HG03342 (cell line): ENCODE measurements around the gene MAP3K9.
A peak's percentile ranks its signal among the peaks of the same experiment; 100 is the strongest.
"Not testable (repeated sequence)": the region's sequence is repeated elsewhere in the genome, so short reads cannot be mapped to it uniquely, and the experiment has no call there.

Experiments
- ATAC-seq: cut with Tn5 transposase; IDR thresholded peaks from one replicate; pipeline ENCODE4 v1.9.1; 2021; ENCODE audit warnings: mild to moderate bottlenecking, moderate library complexity; ENCODE audit not compliant: unreplicated experiment

Gene MAP3K9

DNA sequence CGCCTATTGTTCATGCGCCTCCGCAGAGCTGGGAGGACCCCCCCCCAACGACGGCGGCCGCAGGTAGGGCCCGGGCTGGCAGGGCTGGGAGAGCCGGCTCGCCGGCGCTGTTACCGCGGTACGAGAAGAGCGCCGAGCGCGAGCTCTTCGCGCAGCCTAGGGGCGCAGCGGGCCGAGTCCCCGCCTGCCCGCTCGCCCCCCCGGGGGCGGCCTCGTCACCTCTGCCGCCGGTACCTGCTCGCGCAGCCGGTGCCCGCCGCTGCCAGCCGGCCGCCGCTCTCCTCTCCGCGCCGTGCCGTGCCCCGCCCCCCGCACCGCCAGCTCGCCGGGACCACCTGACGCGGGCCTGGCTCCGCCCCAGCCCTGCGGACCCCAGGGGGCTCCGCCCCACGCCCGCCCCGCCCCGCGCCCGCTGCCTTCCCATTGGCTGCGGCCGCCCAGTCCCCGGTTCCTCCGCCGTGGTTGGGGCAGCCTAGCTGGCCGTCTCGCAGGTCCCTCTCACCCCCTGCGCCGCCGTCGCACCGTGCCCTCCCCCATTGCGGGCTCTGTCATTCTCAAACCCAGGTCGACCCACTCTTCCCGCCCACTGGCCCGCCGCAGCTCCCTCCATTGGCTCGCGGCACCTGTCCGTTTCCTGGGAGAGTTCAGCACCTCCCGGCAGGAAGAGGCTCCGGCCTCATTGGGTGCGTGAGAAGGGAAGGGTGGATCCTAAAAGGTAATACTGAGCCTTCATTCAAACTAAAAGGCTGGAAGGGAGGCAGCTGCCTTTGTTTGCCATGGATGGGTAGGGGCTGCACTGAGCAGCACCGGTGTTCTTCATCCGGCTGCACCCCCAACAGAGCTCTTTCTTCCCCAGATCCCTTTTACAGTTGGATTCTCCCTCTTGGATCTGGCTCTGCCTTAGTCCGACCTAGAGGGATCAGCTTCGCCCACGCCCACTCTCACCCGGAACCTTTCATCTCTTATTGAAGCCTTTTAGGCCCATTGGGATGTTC lies at the start of gene MAP3K9:
MAP3K9 (minus strand) TSS at position 289 of the 995 bp plus-strand sequence. CDS start 342 bp downstream, outside the sequence.
- peak; percentile 82 for ATAC-seq

DNA sequence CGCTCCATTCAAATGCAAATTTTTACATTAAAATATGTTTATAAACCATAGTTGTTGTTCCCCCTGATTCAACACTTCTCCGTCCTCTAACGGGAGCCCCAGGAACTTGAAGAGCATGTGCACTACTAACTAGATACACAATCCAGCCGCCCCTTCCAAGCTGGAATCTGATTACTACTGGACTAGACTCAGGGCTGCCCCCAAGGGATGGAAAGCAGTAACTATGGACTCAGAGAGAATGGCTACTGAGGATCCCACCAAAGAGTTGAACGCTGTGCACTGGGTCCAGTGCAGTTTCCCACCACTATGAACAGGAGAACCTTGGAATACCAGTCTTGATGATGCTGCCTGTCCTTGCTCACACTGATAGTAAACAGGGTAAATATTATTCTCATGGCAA lies 49.3 kb upstream of the MAP3K9 start:
- ATAC-seq, result no peak

DNA sequence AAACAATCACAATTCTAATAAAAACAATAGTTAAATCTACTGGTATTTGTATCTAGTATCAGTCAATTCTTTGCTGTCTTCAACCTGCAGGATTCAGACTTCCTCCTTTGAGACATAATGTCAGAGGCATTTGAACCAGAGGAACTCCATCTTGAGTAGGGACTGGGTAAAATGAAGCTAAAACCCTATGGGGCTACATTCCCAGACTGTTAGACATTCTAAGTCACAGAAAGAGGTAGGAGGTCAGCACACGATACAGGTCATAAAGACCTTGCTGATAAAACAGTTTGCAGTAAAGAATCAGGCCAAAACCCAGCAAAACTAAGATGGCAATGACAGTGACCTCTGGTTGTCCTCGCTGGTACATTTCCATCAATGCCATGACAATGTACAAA lies 48.2 kb upstream of the MAP3K9 start:
- ATAC-seq, result no peak

DNA sequence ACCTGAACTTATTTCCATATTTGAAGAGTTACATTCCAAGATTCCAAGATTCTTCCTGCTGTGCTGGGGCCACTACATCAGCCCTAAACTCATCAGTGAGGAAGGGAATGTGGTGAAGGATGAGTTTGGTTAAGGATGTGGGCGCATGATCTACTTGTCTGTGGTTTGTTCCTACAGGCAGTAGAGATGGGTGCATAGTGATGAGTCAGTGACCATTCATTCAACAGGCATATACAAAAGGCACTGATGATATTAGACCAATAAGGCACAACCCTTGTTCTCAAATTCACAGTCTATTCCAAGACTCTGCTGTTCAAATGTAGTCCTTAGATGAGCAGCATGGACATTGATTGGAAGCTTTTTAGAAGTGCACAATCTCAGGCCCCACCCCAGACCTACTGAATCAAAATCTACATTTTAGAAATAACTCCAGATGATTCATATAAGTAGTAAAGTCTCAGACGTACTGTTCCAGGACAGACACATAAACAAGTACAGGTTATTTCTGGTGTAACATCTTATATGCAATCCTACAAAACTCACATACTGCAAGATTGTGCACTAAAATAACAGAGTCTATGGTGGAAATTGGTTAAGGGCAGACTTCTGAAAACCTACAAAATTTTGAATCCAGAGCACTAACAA lies 47.7 kb upstream of the MAP3K9 start:
- no peak for ATAC-seq

DNA sequence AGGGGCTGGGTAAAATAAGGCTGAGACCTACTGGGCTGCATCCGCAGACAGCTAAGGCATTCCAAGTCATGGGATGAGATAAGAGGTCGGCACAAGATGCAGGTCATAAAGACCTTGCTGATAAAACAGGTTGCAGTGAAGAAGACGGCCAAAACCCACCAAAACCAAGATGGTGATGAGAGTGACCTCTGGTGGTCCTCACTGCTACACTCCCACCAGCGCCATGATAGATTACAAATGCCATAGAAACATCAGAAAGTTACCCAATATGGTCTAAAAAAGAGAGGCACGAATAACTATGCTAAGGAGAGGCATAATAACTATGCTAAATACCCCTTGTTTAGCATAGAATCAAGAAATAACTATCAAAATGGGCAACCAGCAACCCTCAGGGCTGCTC lies 46.2 kb upstream of the MAP3K9 start:
- ATAC-seq, result no peak

DNA sequence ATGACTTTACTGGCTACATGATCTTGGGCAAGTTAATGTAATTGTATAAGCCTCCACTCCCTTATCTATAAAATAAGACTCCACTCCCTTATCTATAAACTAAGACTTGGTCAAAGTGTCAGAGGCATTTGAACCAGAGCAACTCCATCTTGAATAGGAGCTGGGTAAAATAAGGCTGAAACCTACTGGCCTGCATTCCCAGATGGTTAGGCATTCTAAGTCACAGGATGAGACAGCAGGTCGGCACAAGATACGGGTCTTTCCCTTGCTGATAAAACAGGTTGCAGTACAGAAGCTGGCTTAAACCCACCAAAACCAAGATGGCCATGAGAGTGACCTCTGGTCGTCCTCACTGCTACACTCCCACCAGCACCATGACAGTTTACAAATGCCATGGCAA lies 44.3 kb upstream of the MAP3K9 start:
- not testable (repeated sequence) for ATAC-seq

DNA sequence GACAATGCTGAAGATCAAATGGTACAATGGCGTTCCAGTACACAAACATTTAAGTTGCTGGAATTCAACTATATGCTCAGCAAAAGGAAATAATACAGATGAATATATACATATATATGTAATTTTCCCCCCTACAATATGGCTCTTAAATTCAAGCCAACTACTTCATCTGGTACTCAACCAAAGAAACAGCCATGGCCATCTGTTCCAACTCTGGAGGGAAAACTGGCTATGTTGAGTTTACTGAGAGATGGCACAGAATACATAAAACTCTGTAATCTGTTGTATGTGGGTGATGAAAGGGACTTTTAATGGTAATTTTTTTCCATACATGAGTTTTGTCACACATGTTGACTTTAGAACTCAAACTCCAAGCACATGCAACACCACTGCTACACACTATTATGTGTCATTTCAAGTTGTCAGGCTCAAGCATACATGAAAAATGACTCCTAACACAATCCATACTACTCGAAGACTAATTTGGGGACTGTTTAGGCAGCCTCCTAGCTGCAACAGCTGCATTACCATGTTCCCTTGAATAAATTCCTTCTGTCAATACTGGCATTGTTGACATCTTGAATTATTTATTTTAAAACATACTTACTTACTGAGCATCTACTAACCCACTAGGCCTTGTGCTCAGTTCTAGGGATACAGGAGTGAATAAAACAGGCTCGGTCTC lies 38.2 kb upstream of the MAP3K9 start:
- ATAC-seq, result no peak

DNA sequence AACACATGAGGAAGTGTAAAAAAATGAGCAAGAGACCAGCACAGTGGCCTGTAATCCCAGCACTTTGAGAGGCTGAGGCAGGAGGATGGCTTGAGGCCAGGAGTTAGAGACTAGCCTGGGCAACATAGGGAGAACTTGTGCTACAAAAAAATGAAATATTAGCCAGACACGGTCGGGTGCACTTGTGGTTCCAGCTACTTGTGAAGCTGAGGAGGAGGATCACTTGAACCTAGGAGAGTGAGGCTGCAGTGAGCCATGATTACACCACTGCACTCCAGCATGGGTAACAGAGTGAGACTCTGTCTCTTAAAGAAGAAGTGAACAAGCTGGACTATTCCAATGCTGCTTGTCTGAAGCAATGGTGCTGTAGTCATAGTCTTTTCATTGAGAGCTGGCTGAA lies 36.3 kb upstream of the MAP3K9 start:
- ATAC-seq, result no peak

DNA sequence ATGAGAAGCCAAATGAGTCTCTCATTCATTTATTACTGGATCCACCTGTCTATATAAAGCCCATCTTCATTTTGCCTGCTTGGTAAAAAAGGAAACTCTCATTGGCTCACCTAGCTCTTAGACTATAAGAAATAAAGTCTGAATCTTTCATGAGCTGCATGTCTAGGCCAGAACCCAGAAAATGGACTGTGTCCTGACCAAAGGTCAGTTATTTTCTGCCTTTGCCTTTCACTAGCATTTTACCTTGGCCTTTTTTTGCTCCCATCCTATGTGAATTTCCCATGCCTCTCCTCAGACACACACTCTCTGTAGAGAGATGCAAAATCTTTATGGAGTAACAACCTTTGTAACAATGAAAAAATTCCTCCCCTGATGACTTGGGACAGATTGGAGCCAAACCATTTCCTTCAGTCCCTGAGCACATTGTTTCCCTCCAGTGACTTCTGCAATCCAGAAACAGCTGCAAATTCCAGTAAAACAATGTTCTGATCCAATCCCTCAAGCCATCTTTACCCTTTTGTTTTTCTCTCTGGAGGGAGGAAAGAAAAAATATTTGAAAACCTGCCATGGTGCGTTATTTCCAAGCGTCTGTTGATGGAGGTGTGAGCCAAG lies 33.6 kb upstream of the MAP3K9 start:
- no peak for ATAC-seq

DNA sequence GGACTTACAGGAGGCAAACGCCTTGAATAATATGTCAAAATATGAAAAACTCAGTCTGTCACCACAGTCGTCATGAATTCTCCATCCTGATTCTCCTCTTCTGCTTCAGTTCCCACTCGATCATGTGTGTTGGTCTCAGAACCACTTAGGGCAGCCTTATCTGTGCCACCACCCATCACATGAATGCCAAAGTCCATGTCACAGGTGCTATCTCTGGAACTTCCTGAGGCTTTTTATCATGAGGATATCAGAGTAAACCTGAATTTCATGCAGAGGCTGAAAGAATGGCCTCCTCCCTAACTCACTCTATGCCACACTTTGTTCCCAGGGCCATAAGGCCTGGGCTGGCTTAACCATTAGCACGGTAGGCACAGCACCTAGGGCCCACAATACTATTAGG lies 28.8 kb upstream of the MAP3K9 start:
- ATAC-seq, result no peak

DNA sequence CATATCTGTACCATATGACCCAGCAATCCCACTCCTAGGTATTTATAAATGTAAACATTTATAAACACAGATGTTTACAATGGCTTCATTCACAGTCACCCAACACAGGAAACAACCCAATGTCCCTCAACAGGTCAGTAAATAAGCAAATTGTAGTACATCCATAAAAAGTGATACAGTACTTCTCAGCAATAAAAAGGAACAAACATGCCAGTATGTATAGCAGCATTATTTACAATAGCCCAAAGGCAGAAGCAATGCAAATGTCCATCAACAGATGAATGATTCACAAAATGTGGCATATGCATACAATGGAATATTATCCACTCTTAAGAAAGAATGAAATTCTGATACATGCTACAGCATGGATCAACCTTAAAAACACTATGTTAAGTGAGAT lies 27.6 kb upstream of the MAP3K9 start:
- ATAC-seq, result no peak

DNA sequence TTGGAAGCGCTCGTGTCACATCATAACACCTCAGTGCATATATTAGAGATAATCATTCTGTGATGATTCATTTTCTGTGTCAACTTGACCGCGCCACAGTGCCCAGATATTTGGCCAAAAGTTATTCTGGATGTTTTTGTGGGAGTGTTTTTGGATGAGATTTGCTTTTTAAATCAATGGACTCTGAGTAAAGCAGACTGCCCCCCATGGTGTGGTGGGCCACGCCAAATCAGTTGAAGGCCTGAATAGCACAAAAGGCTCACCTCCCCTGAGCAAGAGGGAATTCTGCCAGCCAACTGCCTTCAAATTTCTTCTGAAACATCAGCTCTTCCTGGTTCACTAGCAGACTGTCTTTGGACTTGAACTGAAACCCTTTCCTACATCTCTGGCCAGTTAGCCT lies 24.6 kb upstream of the MAP3K9 start:
- no peak for ATAC-seq

DNA sequence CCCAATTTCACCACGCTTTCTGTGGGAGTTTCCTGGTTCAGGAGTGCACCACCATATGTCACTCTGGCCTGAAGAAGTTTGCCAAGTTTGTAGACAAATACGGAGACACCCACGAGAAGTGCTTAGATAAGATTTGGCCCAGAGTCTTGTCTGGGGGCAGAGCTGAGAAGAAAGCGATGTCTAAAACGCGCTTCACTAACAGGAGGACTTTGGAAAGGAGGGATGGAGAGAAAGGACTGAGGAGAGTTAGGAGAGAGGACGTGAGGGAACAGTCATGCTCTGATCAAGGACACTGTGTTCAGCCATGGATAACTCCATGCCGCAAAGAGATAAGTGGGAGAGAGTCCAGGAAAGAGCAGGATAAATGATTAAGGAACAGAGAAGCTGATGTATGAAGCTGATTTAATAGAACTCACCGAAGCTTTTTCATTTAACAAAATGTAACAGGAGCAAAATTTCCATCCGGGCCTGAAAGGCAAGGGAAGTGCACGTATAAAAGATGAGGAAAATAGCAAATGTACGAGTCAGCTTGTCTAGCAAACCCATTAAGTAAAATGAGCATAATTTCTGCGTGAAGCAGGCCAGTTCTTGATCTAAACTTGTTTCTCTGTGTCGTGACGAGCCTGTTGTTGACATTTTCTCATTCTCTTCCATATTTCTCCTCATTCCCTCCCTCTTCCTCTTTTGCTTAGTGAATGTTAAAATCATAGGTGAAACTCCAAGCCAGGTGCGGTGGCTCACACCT lies 23.4 kb upstream of the MAP3K9 start:
- no peak for ATAC-seq

DNA sequence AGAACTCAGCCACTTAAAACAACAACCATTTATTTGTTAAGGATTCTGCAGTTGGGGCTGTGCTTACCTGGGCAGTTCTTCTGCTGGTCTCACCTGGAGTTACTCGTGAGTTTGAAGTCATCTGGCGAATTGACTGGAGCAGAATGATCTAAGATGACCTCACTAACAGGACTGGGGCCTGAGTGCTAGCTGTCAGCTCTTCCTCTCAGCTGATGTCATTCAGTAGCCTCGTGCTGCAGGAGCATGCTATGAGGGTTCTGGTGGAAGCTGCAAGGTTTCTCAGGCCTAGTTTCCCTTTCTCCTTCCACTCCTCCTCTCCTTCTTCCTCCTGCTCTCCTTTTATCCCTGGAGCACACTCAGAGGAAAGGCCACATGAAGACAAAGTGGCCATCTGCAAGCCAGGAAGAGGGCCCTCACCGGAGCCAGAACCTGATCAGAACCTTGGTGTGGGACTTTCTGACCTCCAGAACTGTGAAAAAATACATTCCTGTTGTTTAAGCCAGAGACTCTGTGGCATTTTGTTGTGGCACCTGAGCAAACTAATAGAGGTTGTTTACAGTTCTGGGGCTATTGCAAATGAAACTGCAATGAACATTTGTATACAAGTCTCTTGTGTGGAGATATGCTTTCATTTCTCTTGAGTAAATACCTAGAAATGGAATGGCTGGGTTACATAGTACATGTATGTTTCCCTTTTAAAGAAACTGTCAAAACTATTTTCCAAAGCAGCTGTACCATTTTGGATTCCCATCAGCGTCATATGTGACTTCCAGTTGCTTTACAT lies 21.9 kb upstream of the MAP3K9 start:
- no peak for ATAC-seq

DNA sequence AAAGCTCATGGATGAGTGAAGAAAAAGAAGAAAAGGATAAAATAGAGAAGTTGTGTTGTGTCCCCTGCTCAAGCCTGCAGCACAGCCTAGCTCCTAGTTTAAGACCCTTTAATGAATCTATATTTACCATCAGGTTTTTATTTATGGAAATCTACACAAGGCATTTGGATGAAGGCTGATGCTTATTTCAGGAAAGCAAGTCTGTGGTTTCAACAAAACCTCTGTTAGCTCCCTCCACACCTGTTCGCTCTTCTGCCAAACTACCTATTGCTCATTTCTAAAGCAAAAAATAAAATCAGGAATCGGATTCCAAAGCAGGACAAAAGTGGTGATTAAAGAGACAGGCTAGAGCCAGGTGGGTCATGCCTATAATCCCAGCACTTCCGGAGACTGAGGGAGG lies 18.9 kb upstream of the MAP3K9 start:
- ATAC-seq, result no peak

DNA sequence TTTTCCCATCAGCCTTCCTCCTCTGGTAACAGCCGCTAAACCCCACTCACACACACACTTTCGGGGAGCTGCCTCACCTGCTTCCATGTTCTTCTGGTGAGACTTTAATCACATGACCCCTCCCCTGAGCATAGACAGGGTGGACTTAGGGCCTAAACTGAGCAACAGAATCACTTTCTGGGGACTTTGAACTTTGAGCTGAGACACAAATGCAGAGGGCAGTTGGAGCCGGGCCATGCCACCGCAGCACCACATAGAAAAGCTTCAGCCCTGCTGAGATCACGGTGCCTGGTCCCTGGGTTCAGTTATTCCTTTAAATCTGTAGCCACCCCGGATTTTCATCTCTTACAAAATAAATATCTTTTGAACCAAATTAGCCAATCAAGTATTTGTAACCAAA lies 18.4 kb upstream of the MAP3K9 start:
- no peak for ATAC-seq

DNA sequence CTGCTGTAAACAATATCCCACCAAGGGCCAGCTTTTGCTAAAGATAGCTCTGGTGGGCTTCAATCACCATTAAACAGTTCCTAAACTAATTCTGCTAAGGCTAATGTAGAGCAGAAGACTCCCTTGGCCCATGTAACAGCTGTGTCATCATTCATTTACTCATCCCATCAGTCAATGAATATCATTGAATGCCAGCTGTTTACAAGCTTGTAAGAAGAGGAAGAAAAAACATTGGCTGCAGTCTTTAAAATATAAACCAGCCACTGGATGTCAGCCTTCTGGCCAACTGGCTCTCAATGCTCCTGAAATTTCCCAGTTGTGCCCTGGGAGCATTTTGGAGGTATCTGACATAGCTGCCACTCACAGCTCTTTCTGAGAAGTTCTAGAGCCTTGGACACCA lies 18.0 kb upstream of the MAP3K9 start:
- ATAC-seq, result no peak

DNA sequence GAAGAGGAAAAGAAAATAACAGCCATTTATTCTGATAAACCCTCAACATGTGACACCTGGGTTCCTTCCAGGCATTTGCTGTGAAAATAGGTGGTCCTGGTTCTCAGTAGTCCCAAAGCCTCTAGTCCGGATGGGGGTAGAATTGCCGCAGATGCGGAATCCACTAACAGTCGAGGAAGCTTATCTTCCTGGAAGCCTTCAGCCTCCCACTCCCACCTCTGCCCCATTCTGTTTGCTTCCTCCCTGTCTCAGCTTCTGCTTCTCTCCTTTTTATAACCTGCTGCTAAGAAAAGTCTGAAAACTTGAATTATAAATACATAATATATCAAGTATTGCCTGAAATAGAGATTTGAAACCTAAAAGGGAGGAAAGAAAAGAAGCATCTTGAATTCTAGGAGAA lies 14.0 kb upstream of the MAP3K9 start:
- no peak for ATAC-seq

DNA sequence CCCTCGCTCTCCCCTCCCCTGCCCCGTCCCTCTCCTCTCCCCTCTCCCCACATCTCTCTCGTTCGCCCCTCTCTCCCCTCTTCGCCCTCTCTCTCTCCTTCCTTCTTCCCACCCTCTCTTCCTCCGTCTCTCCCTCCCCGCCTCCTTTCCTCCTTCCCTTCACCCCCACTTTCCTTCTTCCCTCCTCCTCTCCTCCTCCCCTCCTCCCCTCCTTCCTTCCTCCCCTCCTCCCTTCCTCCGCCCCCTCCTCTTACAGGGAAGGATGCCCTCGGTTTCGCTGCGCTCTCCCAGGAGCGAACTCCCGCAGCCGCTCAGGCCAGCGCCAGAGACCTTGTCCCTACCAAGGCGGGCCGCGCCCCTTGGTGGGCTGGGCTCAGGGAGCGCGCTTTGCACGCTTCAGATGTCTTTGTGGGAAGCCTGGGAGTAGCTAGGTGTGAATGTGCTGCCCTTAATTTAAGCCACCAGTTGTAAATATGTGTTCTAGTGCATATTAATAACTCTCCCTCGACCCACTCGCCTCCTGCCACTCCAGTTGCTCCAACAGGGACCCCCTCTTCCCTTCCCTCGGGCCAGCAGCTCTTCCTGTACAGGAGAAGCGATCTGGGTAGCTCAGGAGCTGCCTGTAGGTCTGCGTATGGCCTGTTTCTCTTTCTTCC lies 13.3 kb upstream of the MAP3K9 start:
- no peak for ATAC-seq
